SU-DHL-6 (cell line): ENCODE results near the gene LYPD6.

Source experiments
- EZH2phosphoT487 ChIP-seq: fragments of 200-600 bp; sonication (generic), shearing (Covaris generic); conservative IDR thresholded peaks from 2 replicates; pipeline ENCODE4 v1.6.1; 2018; ENCODE audit warnings: mild to moderate bottlenecking, antibody characterized with exemption, low read length, moderate library complexity, mixed read lengths
- TF ChIP-seq, protein P1 (sequence below): fragments of 200-600 bp; sonication (generic); IDR thresholded peaks from one replicate; pipeline ENCODE4 v1.5.1; 2017; ENCODE audit warnings: antibody characterized with exemption, mild to moderate bottlenecking, low read length, moderate library complexity; ENCODE audit not compliant: insufficient read depth, poor library complexity, severe bottlenecking

DNA sequence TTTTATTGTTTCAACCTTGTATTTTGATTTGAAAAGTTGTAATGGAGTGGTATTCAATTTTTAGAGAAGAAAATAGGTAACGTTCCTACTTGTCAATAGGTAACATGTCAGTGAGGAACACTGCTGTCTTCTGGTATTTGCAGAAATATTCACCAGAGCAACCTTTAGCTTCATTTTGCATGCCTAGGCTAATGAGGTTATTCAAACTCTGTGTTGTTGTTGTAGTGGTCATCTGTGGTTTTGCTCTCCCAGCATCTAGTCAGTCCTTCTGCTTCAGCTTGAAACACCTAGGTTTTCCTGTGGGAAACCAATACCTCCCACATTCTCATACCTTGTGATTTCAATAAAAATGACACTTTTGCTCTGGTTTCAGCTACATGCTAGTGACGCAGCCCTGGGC lies 98.4 kb downstream of the LYPD6 start:
- TF ChIP-seq, protein P1, sequence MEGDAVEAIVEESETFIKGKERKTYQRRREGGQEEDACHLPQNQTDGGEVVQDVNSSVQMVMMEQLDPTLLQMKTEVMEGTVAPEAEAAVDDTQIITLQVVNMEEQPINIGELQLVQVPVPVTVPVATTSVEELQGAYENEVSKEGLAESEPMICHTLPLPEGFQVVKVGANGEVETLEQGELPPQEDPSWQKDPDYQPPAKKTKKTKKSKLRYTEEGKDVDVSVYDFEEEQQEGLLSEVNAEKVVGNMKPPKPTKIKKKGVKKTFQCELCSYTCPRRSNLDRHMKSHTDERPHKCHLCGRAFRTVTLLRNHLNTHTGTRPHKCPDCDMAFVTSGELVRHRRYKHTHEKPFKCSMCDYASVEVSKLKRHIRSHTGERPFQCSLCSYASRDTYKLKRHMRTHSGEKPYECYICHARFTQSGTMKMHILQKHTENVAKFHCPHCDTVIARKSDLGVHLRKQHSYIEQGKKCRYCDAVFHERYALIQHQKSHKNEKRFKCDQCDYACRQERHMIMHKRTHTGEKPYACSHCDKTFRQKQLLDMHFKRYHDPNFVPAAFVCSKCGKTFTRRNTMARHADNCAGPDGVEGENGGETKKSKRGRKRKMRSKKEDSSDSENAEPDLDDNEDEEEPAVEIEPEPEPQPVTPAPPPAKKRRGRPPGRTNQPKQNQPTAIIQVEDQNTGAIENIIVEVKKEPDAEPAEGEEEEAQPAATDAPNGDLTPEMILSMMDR = no peak
- TF ChIP-seq EZH2phosphoT487 = no peak
